Spleen (tissue), 7 donors: ENCODE measurements around the gene EHD4.

Experiments
- POLR2A ChIP-seq, 3 donors: fragments of 450-650 bp; IDR thresholded peaks; one replicate each; pipeline ENCODE4 v1.5.1; 2017; ENCODE audit warnings: antibody characterized with exemption in 3 of 3, mild to moderate bottlenecking in 1 of 3
- POLR2AphosphoS5 ChIP-seq, 3 donors: sonication (generic); formaldehyde crosslinking; IDR thresholded peaks; one replicate each; pipeline ENCODE4 v1.5.1; 2017; ENCODE audit warnings: antibody characterized with exemption in 3 of 3
- TF ChIP-seq, protein P1 (sequence below), 11 experiments: fragments of 200-600 bp in 7 of 11; fragments of 450-650 bp in 4 of 11; sonication (generic) in 4 of 11; IDR thresholded peaks in 8 of 11; conservative IDR thresholded peaks in 3 of 11; 1 replicate in 7 of 11; 2 replicates in 4 of 11; pipeline versions ENCODE4 v1.4.0 to v1.8.0; 2016 to 2021; ENCODE audit warnings: antibody characterized with exemption in 11 of 11, inconsistent platforms in 4 of 11, mild to moderate bottlenecking in 1 of 11
- donor health status: DM: no; HTN: no; CAD: no; lungs with moderate emphysema.
- donor health status: DM: no; HTN: no; CAD: no.
- donor health status: DM: no; HTN: no; CAD: no.

DNA sequence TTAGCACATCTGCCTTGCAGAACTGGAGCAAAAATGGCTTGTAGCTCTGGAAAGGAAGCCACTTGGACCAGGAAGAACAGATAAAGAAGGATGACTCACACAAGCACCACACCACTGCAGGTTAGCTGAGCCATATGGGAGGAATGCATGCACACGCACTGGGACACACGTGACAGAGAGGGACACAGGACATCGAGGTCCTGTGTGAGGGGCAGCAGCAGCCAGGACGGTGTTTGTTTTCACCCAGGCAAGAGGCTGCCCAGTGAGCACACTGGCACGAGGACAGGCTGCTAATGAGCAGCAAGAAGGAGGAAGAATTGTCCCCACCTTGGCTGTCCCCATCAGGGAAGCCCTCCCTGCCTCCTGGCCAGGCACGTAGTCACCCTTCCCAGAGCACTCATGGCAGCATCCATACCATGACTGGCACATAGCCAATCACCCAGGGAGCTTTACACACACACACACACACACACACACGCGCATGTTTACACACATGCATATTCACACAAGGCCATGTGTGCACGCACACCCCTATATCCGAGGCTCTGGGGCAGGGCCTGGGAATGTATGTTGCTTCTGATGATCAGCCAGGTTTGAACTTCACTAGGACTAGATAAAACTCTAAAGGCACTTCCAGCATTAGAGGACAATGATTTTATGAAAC, 54.5 kb downstream of the EHD4 start:
- TF ChIP-seq POLR2A (IDR thresholded peaks at IDR 0.05) (no peak), POLR2AphosphoS5 (IDR thresholded peaks at IDR 0.05) (no peak)
- TF ChIP-seq, protein P1, sequence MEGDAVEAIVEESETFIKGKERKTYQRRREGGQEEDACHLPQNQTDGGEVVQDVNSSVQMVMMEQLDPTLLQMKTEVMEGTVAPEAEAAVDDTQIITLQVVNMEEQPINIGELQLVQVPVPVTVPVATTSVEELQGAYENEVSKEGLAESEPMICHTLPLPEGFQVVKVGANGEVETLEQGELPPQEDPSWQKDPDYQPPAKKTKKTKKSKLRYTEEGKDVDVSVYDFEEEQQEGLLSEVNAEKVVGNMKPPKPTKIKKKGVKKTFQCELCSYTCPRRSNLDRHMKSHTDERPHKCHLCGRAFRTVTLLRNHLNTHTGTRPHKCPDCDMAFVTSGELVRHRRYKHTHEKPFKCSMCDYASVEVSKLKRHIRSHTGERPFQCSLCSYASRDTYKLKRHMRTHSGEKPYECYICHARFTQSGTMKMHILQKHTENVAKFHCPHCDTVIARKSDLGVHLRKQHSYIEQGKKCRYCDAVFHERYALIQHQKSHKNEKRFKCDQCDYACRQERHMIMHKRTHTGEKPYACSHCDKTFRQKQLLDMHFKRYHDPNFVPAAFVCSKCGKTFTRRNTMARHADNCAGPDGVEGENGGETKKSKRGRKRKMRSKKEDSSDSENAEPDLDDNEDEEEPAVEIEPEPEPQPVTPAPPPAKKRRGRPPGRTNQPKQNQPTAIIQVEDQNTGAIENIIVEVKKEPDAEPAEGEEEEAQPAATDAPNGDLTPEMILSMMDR (IDR thresholded peaks at IDR 0.05 in 8 of 11, conservative IDR thresholded peaks at IDR 0.05 in 3 of 11), result no peak
